KBM-7 (cell line): ENCODE measurements around the gene TMEM150A.
"Not testable (repeated sequence)": the region's sequence is repeated elsewhere in the genome, so short reads cannot be mapped to it uniquely, and the experiment has no call there.

ENCODE experiments used
- DNase-seq: peaks from one replicate; pipeline ENCODE4 v3.0.0-alpha.2; 2015
- in situ Hi-C: fragments of 300-500 bp; cut with MboI; formaldehyde crosslinking; loops from 2 replicates; pipeline ENCODE4 v1.14.3; 2020; ENCODE audit warnings: low sequenced_read_pairs, low pct_unique_long_range_greater_than_20kb, mixed read lengths

Gene TMEM150A

GRCh38 chr2:85578243-85579180 is 24.0 kb downstream of the TMEM150A start:
- in situ Hi-C loops: no loop called here
- DNase-seq: peak; percentile 85

- DNase-seq: peak; percentile 63
Measured at GRCh38 chr2:85577386-85578242, 24.9 kb downstream of the TMEM150A start, which contains the start of gene VAMP8. Gene VAMP8 (plus strand): TSS chr2:85577586. CDS start chr2:85577647, 61 bp downstream.

GRCh38 chr2:85577063-85577385 is 25.5 kb downstream of the TMEM150A start:
- in situ Hi-C loops: no loop called here
- no peak for DNase-seq

More at GRCh38 chr2:85577386-85578242, 24.9 kb downstream of the TMEM150A start, which contains the start of gene VAMP8:
- in situ Hi-C loops: no loop called here

GRCh38 chr2:85575739-85576138 is 26.8 kb downstream of the TMEM150A start:
- no peak for DNase-seq
- in situ Hi-C loops: no loop called here

- in situ Hi-C loops: no loop called here
Measured at GRCh38 chr2:85566265-85566664, 36.2 kb downstream of the TMEM150A start.

GRCh38 chr2:85564144-85564563 is 38.3 kb downstream of the TMEM150A start:
- peak; percentile 68 for DNase-seq
- in situ Hi-C loops: no loop called here

More at GRCh38 chr2:85566265-85566664, 36.2 kb downstream of the TMEM150A start:
- DNase-seq: no peak

GRCh38 chr2:85561280-85562212 is 41.0 kb downstream of the TMEM150A start, which contains the start of gene GGCX:
Gene GGCX (minus strand): TSS chr2:85561493. CDS start chr2:85561428, 65 bp downstream.
- in situ Hi-C loops: no loop called here
- peak; percentile 95 for DNase-seq

GRCh38 chr2:85560812-85561279 is 41.7 kb downstream of the TMEM150A start:
- in situ Hi-C loops: no loop called here
- DNase-seq: no peak

- in situ Hi-C loops, DNase-seq: not testable (repeated sequence)
Measured at GRCh38 chr2:85560403-85560726, 42.1 kb downstream of the TMEM150A start.

- DNase-seq: no peak
- in situ Hi-C loops: no loop called here
Measured at GRCh38 chr2:85558160-85558559, 44.3 kb downstream of the TMEM150A start.

- no peak for DNase-seq
- in situ Hi-C loops: no loop called here
Measured at GRCh38 chr2:85557130-85557529, 45.4 kb downstream of the TMEM150A start.

- in situ Hi-C loops: no loop called here
- DNase-seq: no peak
Measured at GRCh38 chr2:85554980-85555612, 47.4 kb downstream of the TMEM150A start.

- no peak for DNase-seq
- in situ Hi-C loops: no loop called here
Measured at GRCh38 chr2:85553184-85553583, 49.3 kb downstream of the TMEM150A start.

- DNase-seq: peak; percentile 93
- in situ Hi-C loops: no loop called here
Measured at GRCh38 chr2:85551698-85552678, 50.5 kb downstream of the TMEM150A start.

GRCh38 chr2:85550486-85550885 is 52.0 kb downstream of the TMEM150A start:
- peak; percentile 82 for DNase-seq
- in situ Hi-C loops: no loop called here

GRCh38 chr2:85549826-85550225 is 52.7 kb downstream of the TMEM150A start:
- in situ Hi-C loops: no loop called here
- DNase-seq: no peak

- in situ Hi-C loops: no loop called here
- DNase-seq: no peak
Measured at GRCh38 chr2:85549095-85549494, 53.4 kb downstream of the TMEM150A start.
